ENCODE results near the gene SCARF2.

- no peak for TF ChIP-seq POLR2AphosphoS5 (IDR thresholded peaks at IDR 0.05)
- no peak for TF ChIP-seq CTCF (IDR thresholded peaks at IDR 0.05)
- no peak for TF ChIP-seq POLR2A (IDR thresholded peaks at IDR 0.05)
Observed at GRCh38 chr22:20395907-20396287, 41.7 kb downstream of the SCARF2 start.
